COLO668 (cell line): Measurements from ENCODE around the gene TMEM203.

ENCODE experiments used
- DNase-seq: peaks from one replicate; lab custom pipeline; 2025; ENCODE audit not compliant: unreplicated experiment; lab: John Stamatoyannopoulos, UW

Gene TMEM203

DNA sequence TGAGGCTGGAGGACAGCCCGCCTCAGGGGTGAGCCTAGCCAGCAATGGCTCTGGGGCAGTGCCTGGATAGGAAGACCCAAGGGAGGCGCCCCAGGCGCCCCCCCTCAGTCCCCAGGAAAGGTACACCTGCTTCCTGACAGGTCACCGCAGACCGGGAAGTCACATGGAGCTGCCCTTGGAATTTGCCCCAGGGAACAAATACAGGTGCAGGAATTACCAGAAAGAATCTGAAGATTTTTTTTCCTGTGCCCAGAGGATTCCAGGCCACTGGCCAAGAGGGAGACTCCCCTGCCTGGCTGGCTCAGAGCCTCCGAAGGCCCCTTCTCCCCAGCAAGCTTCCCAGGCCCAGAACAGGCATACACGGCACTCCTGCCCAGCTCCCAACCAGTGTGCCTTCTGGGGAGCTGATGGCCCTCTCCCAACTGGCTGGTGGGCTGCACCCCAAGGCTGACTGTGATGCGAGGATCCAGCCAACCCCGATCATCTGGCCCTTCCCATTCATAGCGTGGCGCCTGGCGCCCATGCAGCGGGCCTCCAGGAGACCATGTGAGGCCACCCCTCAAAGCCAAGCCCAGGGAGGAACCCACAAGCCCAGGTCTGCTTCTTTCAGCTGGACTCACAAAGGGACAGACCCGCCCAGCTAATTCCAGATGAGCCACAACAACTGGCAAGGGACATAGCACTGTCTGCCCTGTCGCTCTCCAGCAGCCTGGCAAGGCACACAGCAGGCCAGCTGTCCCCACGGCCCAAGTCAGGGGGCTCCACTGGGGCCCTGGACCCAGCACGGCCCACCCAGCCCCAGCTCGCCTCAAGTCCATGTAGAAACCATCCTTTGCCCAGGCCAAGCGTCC, 7.2 kb downstream of the TMEM203 start:
- peak; percentile 75 for DNase-seq

DNA sequence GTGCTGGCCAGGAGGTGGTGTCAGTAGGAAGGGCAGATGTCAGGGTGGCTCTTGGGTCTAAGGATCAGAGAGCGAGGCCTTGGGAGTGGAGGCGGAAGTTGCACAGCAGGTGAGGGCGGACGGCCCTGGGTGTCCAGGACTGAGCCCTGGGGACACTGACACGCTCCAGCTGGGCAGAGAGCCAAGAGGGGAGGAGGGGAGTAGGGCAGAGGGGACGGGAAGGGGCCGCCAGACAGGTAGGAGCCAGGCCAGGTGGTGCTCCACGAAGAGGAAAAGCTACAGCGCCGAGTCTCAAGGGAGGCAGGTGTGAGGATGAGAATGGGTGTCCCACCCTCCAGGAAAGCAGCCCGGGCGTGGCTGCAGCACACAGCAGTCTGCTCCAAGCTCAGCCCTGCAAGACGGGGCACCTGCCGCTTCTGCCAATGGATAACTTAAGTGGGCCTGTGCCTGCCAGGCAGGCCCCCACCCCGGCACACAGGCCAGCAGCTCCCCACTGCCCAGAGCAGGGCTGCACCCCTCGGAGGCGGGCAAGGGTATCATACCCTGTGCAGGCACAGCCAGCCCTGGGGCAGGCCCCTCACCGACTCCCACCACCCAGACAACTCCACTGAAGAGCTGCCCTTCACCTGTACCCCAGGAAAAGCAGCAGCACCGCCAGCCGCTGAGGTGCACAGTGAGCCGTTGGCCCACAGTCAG, 9.8 kb downstream of the TMEM203 start:
- DNase-seq: peak; percentile 99

- peak; percentile 88 for DNase-seq
Observed at GRCh38 chr9:137194909-137195308, 10.5 kb downstream of the TMEM203 start.

- peak; percentile 74 for DNase-seq
Observed at GRCh38 chr9:137194388-137194787, 11.1 kb downstream of the TMEM203 start.

DNA sequence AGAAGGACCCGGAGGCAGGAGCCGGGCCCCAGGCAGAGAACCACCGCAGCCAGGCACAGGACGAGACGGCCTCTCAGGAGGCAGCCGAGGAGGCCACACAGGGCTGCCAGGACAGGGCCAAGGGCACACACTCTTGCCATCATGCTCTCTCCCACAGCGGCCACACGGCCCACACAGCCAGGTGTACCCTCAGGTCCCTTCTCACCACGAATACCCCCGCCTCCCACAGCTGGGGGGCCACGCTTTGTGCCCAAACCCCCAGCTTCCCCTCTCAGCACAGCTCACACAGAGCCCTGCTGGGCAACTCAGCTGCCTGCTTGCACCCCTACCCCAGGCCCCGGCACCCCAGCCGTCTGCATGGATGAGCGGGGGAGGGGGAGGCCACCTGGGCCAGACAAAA, 11.7 kb downstream of the TMEM203 start:
- DNase-seq: peak; percentile 44

GRCh38 chr9:137192859-137193258, 12.6 kb downstream of the TMEM203 start:
- no peak for DNase-seq

GRCh38 chr9:137192448-137192780, 13.0 kb downstream of the TMEM203 start:
- DNase-seq: no peak

- DNase-seq: no peak
Observed at GRCh38 chr9:137191691-137192447, 13.6 kb downstream of the TMEM203 start.

GRCh38 chr9:137191245-137191644, 14.2 kb downstream of the TMEM203 start:
- DNase-seq: no peak

- peak; percentile 28 for DNase-seq
Observed at GRCh38 chr9:137190315-137190856, 15.1 kb downstream of the TMEM203 start.

DNA sequence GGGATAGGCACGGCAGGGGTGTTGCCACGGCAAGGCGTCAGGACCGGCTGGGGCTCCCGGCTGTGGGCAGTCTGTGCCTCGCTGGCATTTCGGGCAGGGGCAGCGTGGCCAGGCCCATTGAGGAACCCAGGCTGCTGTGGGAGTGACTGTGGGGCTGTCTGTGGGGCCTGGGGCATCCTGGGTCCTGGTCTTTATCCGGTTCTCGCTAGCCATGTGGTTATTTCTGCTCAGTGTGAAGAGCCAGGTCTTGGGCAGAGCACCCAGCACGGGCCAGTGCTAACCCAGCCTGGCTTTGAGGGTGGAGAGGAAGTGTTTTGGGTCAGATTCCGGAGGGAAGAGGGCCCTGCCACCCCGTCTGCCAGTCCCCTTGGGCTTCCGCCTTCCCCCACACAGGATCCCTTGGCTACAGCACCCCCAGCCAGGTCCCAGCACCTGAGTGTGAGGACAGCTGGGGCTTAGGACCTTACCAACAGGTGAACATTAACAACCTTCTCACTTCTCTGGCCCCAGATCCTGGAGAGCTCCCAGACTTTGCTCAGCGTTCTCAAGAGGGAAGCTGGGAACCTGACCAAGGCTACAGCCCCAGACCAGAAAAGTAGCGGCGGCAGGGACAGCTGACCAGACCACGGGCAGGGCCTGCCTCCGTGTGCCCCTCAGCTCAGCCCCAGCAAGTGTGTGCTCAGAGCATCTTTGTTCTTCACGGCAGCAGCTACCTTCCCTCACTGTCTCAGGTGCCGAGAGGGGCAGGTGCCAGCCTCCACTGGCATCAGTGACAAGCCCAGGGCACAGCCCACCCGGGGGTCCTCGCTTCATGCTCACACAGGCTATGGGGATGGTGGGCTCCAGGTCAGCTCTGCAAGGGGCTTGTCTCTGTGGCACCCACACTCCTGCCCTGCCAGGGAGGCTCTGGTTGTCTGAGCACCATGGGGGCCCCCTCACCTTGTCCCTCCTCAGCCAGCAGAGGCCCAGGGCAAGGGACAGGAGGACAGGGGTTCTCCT, 15.9 kb downstream of the TMEM203 start:
- DNase-seq: no peak

GRCh38 chr9:137188490-137189296, 16.8 kb downstream of the TMEM203 start, which contains the start of the genes ANAPC2 and SSNA1:
TSS of gene ANAPC2 (minus strand) at chr9:137188560. CDS start at chr9:137188532, 28 bp downstream.
TSS of gene SSNA1 (plus strand) at chr9:137188676. CDS start at chr9:137188727, 51 bp downstream.
- DNase-seq: peak; percentile 97

DNA sequence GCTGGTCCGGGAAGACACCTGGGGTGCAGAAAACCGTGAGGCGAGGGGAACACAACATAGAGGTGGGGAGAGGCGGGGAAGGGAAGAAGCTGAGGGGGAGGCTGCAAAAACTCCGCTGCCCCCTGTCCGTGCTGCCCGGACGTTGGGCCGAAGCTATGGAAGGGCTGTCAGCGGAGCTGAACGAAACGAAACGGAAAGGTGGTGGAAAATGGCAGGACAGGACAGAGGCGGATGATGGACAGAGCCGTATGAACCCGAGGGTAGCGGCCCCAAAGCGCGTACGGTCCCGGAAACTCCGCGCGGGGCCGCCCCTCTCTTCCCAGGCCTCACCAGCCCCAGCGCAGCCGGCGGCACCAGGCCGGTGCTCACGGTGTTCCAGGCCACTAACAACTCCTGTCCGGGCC, 17.4 kb downstream of the TMEM203 start:
- DNase-seq: no peak

DNA sequence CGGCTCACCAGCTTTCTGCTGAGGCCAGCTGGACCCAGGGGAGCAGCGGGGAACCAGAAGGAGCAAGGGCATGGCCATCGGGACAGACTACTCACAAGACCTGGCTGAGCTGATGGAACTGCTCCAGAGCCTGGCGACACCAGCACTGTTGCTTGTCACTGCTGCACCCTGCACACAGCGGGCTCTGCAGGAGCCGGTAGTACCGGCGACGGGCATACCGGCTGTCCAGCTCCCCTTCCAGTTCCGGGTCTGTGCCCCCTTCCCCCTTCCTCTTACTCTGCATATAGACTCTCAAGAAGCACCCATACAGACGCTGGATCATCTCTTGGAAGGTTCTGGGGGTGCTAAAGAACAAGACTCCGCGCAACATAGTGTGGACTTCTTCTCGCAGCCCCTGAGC, 18.1 kb downstream of the TMEM203 start:
- no peak for DNase-seq

DNA sequence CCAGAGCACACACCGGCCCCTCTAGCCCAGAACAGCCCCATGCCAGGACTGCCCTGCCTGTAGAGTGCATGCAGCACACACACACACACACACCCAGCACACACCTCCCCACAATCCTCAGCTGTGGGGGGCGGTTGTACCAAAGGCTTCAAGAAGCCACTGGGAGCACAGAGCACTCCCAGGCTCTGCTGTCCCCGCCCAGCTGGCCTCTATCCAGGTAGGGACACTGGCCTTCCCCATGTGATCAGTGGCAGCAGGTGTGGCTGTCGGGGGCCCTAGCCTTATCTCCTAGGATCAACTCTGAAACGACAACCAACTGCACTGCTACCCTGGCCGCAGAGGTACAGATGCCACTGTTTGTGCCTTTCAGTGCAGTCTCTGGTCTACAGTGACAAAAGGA, 19.1 kb downstream of the TMEM203 start:
- peak; percentile 18 for DNase-seq

- DNase-seq: no peak
Observed at GRCh38 chr9:137185921-137186320, 19.5 kb downstream of the TMEM203 start.

DNA sequence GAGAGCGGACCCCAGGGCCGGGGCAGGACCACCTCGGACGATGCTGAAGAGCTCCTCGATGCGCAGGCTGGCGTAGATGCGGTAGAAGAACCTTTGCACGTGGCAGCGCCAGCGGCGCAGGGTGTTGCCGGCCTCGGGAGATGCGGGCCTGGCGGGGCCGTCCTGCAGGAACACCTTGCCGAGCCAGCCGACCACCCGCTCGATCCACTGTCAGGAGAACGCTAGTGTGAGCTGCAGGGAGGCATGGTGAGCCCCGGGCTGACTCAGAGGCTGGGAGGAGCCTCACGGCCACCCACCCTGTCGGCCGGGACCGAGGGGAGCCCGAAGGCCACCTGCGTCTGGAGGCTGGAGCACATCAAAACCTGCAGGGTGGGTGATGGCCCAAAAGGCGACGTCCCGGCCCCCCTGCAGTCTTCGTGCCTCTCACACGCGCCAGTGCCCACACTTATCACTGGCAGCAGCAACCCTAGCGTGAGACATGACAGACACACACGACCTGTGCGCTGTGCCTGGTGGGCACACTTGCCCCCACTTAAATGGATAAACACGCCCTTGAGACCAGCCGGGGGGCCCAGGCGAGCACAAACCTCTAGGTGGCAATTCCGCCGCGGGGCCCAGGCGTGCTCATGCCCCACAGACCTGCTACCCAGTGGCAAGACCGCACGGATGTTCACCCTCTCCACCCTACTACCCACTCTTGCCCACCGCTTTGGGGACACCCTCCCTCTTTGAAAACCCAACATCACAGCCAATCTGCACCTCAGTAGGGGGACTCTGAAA, 20.4 kb downstream of the TMEM203 start:
- no peak for DNase-seq

GRCh38 chr9:137183980-137184595, 21.4 kb downstream of the TMEM203 start:
- DNase-seq: no peak
